GM19463 (cell line): Measurements from ENCODE around the gene PLCB2.
A peak's percentile ranks its signal among the peaks of the same experiment; 100 is the strongest.

Experiments
- ATAC-seq: cut with Tn5 transposase; IDR thresholded peaks from one replicate; pipeline ENCODE4 v1.9.1; 2021; ENCODE audit warnings: mild to moderate bottlenecking, moderate library complexity; ENCODE audit not compliant: unreplicated experiment

Gene PLCB2

DNA sequence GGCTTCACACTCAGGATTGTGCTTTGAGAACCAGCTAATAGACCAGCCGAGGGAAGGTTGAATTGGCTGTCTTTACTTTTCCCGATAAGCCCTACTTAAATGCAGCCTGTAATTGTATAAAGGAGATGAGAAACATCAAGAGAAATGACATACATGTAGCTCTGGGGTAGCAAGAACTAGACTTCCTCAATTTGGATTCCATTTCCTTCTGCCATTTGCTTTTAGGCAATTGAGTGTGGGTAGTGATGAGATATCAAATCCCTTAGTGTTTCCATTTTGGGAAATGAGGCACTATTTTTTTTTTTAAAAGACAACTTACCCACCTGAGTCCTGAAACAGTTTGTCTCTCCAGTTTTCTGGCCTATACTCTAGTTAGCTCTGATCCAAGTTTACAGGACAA is 18.0 kb upstream of the PLCB2 start:
- no peak for ATAC-seq

- no peak for ATAC-seq
Measured at GRCh38 chr15:40325188-40325587, 17.5 kb upstream of the PLCB2 start.

DNA sequence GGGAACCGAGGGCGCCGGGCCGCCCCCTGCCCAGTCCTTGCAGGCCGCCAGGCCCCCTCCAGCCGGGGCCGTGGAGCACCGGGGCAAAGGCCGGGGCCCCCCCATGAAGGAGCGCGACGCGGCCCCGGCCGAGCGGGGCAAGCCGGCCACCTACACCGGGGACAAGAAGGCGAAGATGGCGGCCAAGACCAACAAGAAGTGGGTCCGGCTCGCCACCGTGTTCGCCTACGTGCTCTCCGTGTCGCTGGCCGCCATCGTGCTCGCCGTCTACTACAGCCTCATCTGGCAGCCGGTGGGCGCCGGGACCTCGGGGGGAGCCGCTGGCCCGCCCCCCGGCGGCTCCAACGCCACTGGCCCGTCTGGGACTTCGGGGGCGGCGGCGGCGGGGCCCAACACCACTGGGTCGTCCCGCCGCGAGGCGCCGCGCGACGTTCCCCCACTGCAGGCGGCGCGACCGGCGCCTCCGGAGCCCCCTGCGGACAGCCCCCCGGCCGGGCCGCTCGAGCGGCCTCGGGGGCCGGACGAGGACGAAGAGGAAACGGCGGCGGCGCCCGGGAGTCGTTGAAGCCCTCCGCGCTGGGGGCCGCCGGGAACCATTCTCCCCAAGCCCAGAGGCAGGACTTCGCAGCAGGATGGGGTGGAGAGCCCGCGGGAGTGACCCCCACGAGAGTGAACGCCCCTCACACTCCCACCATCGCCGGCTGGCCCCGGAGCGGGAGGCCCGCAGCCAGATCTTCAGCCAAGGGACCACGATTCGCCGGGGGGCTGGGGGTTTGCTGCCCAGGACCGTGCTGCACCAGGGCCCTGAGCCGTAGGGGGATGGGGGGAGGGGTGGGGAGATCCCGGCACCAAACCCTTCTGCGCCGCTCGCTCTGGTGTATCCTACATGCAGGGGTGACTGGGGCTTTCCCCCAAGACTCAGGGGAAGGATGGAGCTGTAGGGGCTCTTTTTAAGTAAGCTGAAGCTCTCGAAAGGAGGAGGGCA is 16.5 kb upstream of the PLCB2 start:
- peak; percentile 3 for ATAC-seq

GRCh38 chr15:40323239-40323952 is 15.7 kb upstream of the PLCB2 start, which contains the start of gene INAFM2:
INAFM2 (plus strand) TSS chr15:40323692; CDS start chr15:40324056, 364 bp downstream.
- ATAC-seq = peak; percentile 88

- no peak for ATAC-seq
Measured at GRCh38 chr15:40322531-40323238, 14.9 kb upstream of the PLCB2 start.

DNA sequence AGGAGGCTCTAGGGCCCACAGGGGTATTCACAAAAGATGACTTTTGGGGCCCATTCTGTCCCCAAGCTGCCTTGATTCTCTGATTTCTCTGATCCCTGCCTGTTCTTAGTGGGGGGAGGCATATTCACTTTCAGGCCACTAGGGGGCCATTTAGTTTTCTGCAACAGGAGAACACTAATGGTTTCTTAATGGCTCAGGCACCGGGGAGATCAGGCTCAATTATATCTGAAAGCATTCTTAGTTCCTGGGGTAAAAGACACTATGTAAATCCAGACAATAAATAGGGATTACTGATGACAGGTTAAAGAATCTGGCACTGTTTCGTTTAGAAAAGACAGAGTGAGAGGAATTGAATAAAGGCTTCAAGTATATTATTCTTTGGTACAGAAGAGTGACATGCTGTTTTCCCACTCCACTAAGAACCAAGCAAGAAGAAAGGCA is 13.2 kb upstream of the PLCB2 start:
- ATAC-seq = no peak

DNA sequence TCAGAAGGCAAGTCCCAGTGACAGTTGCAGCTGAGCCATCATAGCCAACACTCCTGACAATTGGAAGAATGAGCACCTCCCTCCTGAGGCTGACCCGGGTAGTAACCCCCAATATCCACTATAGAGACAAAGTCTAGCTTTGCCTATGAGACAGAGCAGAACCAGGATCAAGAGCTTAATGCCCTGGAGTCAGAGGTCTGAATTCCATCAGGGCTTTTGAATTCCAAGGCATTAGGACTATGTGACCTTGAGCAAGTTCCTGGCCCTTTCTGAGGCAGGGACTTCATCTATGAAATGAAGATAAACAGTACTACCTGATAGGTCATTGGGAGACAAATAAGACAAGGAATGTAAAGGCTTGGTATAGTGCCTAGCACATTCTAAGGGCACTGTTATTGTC is 12.7 kb upstream of the PLCB2 start:
- no peak for ATAC-seq

DNA sequence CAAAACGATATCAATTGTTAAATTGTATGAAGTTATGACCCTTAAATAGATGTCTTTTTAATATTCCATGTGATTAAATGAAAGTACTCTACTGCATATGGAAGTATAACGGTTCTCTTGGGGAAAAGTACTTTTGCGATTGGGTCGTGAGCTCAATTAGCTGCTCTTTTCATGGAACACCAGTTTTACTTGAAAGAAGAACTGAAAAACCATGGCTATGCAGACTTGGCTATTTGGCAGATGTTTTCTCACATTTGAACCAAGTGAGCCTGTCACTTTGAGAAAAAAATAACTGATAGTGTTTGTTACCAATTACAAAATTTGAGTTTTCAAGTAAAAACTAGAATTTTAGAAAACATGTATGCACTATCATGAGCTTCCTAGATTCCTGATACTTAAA is 9.8 kb upstream of the PLCB2 start:
- no peak for ATAC-seq

- ATAC-seq = no peak
Measured at GRCh38 chr15:40316931-40317330, 9.2 kb upstream of the PLCB2 start.

GRCh38 chr15:40314723-40315276 is 7.1 kb upstream of the PLCB2 start:
- no peak for ATAC-seq

DNA sequence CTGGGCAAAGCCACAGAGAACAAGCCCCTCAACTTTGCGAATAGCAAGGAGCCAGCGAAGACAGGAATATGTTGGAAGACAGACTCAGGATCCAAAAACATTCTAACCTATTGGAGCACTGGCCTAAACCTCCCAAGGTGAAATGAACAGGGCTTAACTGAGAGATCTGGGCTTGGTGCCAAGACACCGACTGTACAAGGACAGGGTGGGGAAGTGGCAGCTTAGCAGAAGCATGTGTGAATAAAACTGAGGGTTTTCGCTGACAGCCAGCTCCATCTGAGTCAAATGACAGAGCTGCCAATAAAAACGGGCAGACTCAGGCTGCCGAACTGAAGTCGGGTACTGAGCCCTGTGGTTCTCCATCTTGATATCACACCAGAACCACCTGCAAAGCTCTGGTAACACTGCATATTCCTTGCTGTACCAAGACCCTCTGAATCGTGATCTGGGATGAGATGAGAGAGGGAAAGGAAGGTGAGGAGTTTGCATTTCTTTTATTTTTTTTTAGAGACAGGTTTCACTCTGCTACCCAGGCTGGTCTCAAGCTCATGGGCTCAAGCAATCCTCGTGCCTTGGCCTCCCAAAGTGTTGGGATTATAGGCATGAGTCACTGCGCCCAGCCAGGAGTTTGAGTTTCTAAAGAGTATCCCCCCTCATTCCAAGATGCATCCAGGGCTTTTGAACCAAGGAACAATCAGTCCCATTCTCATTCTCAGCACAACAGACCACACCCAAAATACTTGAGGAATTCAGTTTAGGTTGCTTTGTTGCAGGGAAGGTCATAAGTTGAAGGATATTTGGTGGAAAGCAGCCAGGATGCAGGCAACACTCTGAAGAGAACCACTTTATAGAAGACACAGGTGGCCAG is 6.0 kb upstream of the PLCB2 start:
- no peak for ATAC-seq

DNA sequence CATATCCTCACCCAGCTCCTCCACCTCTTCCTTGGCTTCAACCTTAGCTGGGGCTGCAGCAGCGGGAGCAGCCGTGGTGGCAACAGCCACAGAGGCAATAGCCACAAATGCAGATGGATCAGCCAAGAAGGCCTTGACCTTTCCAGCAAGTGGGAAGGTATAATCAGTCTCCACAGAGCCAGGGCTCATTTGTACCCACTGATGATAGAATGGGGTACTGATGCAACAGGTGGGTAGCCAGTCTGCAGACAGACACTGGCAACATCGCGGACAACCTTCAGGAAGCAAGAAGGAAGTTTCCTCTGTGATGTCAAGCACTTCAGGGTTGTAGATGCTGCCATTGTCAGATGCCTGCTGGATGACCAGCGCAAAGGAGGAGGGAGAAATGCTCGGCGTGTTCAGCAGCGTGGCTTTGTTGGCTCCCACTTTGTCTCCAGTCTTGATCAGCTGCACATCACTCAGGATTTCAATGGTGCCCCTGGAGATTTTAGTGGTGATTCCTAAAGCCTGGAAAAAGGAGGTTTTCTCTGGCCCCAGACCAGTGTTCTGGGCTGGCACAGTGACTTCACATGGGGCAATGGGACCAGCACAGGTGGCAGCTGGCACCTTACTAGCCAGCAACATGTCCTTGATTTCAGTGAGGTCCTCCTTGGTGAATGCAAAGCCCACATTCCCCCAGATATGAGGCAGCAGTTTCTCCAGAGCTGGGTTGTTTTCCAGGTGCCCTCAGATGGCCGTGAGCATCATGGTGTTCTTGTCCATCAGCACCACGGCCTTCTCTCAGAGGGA is 4.8 kb upstream of the PLCB2 start:
- ATAC-seq = no peak

DNA sequence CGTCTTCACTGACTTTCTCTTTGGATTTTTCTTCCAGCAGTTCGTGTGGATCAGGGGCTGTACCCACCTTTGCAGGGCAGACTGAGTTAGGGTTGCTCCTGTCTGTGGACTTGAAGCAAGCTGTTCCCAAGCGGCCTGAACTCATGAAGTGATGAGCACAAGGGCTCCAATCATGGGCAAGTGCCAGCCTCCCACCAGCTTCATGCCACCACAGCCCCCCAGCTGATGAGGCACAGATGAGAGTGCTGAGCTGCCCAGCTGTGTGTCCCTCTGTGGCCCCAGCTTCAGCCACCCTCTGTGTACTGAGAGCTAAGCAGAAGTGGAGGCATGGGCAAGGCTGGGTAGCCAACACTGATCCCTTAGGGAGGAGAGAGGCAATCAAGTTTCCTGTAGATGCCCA is 3.3 kb upstream of the PLCB2 start:
- no peak for ATAC-seq

DNA sequence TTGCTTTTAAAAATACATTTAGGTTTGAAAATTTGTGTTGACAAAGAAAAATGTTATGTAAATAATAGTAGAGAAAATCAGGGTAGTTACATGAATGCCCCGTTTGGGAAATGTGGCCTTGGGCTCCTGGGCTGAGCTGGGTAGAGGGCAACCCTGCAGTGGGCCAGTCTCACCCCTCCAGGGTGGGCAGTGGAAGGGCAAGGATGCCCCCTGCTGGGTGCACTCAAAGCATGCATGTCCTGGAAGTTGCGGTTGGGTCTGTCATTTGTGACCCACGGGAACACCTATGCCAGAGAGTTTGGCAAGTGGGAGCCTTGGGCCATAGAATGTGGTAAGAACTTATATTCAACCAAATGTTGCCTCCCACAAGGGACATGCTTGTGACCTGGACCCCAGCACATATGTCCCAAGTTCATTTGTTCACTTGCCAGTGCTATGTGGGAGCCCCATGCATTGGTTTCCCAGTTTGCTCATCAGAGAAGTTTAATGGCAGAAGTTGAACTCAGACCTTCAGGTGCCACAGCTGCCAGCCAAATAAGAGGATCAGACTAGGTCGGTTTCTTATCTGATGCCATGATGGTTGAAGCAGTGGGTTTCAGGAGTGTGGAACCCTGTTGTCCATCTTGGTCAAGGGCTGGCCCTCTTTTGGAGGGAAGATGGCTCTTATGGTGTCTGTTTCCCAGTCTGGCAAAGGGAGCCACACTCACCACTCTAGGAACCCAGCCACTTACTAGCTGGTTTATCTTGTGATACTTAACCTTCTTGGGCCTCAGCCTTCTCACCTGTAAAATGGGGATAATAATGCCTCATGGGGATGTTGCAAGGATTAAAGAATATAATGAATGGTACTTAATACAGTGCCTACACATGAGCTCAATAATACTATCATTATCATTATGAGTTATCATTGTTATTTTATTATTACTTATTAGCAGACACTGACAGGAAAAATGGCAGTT is 2.5 kb upstream of the PLCB2 start:
- ATAC-seq = no peak

DNA sequence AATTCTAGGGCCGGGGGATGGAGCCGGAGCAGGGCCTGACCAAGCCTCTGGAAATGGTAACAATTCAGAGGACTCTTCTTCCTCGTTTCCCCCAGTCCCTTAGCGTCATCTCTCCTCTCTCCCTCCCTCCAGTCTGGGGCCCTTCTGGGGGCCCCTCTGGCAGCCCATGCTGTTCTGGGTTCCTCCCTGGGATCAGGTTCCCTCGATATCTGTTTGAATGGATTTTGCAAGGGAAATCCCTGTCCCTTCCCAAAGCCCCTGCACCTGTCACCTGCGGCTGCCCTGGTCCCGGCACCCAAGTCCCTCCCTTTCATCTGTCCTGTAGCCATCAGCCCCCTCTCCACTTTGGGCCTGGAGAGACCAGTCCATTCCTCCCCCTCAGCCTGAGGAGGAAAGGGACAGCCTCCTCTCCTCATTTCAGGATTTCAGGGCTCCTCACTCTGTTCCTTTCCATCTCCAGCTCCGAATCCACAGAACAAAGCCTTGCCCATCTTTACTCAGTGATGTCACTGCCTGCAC is 1.7 kb upstream of the PLCB2 start:
- no peak for ATAC-seq

DNA sequence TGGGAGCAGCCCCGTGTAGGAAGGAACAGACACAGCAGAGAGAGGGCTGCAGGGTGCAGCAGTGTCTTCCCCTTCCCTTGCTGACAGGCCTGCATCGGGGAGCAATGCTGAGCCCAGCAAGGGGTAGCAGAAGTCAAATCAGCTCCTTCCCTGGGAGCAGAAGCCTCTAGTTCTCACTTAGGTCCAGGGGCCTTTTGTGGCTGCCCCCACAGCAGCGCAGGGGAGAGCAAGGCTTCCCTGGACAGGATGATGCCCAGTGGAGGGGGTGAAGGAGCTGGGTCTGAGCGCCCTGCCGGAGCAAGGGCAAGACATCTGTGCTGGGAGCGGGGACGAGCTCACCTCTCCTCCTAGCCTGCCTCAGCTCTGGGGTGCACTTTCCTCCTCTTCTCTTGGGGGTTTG is 827 bp downstream of the PLCB2 start:
- no peak for ATAC-seq

- no peak for ATAC-seq
Measured at GRCh38 chr15:40306371-40306770, 1.4 kb downstream of the PLCB2 start.

DNA sequence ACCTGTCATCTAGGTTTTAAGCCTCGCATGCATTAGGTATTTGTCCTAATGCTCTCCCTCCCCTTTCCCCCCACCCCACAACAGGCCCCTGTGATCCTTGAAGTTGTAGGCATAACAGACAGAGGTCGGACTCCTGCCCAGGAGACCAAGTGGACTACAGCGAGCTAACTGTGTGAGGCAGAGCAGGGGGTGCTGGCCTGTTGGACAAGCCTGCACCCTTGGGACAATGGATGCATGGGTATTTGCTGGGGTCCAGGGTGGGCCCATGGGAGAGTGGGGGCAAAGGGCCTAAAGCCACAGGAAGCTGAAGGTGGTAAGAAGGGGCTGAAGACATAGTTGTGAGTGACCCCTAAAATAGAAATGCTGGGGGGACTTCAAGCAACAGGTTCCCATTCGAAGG is 2.5 kb downstream of the PLCB2 start:
- ATAC-seq = no peak
